HTERT RPE-1 (cell line): ENCODE results near the gene HOXD1.

ENCODE experiments used
- in situ Hi-C: fragments of 300-500 bp; cut with MboI; formaldehyde crosslinking; loops from 4 replicates; pipeline ENCODE4 v1.14.3; 2020; ENCODE audit warnings: low sequenced_read_pairs

Gene HOXD1

DNA sequence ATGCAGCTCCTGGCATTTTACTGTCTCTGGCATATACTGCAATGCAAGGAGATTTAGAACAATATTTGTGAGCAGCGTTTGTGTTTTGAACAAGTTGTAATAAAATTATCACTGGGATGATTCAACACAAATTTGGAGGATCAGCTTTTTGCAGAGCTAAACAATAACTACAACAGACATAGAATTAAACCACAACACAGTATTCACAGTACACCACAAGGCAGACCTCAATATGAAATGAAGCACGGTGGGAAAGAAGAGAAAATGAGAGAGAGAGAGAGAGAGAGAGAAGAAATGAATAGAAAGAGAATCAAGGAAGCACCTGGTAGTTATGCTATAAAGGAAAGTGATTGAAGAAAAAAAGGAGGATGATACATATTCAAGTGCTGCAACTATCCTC is 39.4 kb downstream of the HOXD1 start:
- in situ Hi-C loops, result no loop called here

GRCh38 chr2:176234156-176234555 is 45.7 kb downstream of the HOXD1 start:
- in situ Hi-C loops, result no loop called here

GRCh38 chr2:176234940-176235339 is 46.5 kb downstream of the HOXD1 start:
- in situ Hi-C loops, result no loop called here

DNA sequence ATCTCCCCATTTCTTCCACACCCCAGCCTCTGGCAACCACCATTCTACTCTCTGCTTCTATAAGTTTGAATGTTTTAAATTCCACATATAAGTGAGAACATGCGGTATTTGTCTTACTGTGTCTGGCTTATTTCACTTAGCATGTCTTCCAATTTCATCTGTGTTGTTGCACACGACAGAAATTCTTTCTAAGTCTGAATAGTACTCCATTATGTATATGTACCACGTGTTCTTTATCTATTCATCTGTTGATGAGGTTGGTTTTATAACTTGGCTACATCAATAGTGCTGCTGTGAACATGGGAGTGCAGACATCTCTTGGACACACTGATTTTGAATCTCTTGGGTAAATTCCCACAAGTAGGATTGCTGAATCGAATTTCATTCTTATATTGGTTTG is 49.0 kb downstream of the HOXD1 start:
- in situ Hi-C loops, result no loop called here

- in situ Hi-C loops, result no loop called here
Measured at GRCh38 chr2:176239031-176239430, 50.6 kb downstream of the HOXD1 start.

GRCh38 chr2:176240301-176240700 is 51.8 kb downstream of the HOXD1 start:
- in situ Hi-C loops, result no loop called here
